Measurements from ENCODE around the gene PRSS58.

Gene PRSS58

GRCh38 chr7:142300689-142301088, 42.8 kb upstream of the PRSS58 start:
- Histone ChIP-seq H3K4me3 (ENCODE audit: low read depth, low read length) (no peak overlapping the region), H3K27me3 (replicated peaks) (no peaks in the 10 kb centered on the region), H3K27ac (no peak overlapping the region), H3K36me3 (replicated peaks) (no peaks in the 10 kb centered on the region)
- in situ Hi-C loops (cut with HindIII; ENCODE audit: low pct_ligation_motif_present, low sequenced_read_pairs): no loop called here
- no peak for DNase-seq
- peak; percentile 50 for TF ChIP-seq CTCF (IDR thresholded peaks at IDR 0.05; ENCODE audit: low read depth, low read length, missing control alignments)

GRCh38 chr7:142299237-142299781, 41.5 kb upstream of the PRSS58 start:
- DNase-seq: no peak
- H3K27me3 ChIP-seq (replicated peaks): no peaks in the 10 kb centered on the region
- TF ChIP-seq CTCF (IDR thresholded peaks at IDR 0.05; ENCODE audit: low read depth, low read length, missing control alignments): no peak
- H3K27ac ChIP-seq: no peak overlapping the region
- no peak overlapping the region for H3K4me3 ChIP-seq (ENCODE audit: low read depth, low read length)
- H3K36me3 ChIP-seq (replicated peaks): no peaks in the 10 kb centered on the region
- in situ Hi-C loops (cut with HindIII; ENCODE audit: low pct_ligation_motif_present, low sequenced_read_pairs): no loop called here

- Histone ChIP-seq H3K27ac (no peak overlapping the region), H3K36me3 (replicated peaks) (no peaks in the 10 kb centered on the region), H3K4me3 (ENCODE audit: low read depth, low read length) (no peak overlapping the region), H3K27me3 (replicated peaks) (no peaks in the 10 kb centered on the region)
- no peak for TF ChIP-seq CTCF (IDR thresholded peaks at IDR 0.05; ENCODE audit: low read depth, low read length, missing control alignments)
- no peak for DNase-seq
- in situ Hi-C loops (cut with HindIII; ENCODE audit: low pct_ligation_motif_present, low sequenced_read_pairs): no loop called here
Observed at GRCh38 chr7:142298627-142299026, 40.8 kb upstream of the PRSS58 start.

- Histone ChIP-seq H3K4me3 (ENCODE audit: low read depth, low read length) (no peak overlapping the region), H3K27ac (no peak overlapping the region), H3K36me3 (replicated peaks) (no peaks in the 10 kb centered on the region), H3K27me3 (replicated peaks) (no peaks in the 10 kb centered on the region)
- peak; percentile 60 for TF ChIP-seq CTCF (IDR thresholded peaks at IDR 0.05; ENCODE audit: low read depth, low read length, missing control alignments)
- DNase-seq: no peak
- in situ Hi-C loops (cut with HindIII; ENCODE audit: low pct_ligation_motif_present, low sequenced_read_pairs): no loop called here
Observed at GRCh38 chr7:142298009-142298408, 40.2 kb upstream of the PRSS58 start.

- TF ChIP-seq CTCF (IDR thresholded peaks at IDR 0.05; ENCODE audit: low read depth, low read length, missing control alignments): no peak
- no peaks in the 10 kb centered on the region for H3K27me3 ChIP-seq (replicated peaks)
- DNase-seq: no peak
- in situ Hi-C loops (cut with HindIII; ENCODE audit: low pct_ligation_motif_present, low sequenced_read_pairs): no loop called here
- H3K27ac ChIP-seq: no peak overlapping the region
- H3K36me3 ChIP-seq (replicated peaks): no peaks in the 10 kb centered on the region
- no peak overlapping the region for H3K4me3 ChIP-seq (ENCODE audit: low read depth, low read length)
Observed at GRCh38 chr7:142280263-142280662, 22.4 kb upstream of the PRSS58 start.

- no peaks in the 10 kb centered on the region for H3K27me3 ChIP-seq (replicated peaks)
- in situ Hi-C loops (cut with HindIII; ENCODE audit: low pct_ligation_motif_present, low sequenced_read_pairs): no loop called here
- DNase-seq: no peak
Observed at GRCh38 chr7:142279601-142280000, 21.7 kb upstream of the PRSS58 start.

More at GRCh38 chr7:142279601-142280000, 21.7 kb upstream of the PRSS58 start:
- Histone ChIP-seq H3K4me3 (ENCODE audit: low read depth, low read length) (no peak overlapping the region), H3K27ac (no peak overlapping the region), H3K36me3 (replicated peaks) (no peaks in the 10 kb centered on the region)
- no peak for TF ChIP-seq CTCF (IDR thresholded peaks at IDR 0.05; ENCODE audit: low read depth, low read length, missing control alignments)

Measured in brain microvascular endothelial cell (primary cell).